HCT116 (cell line): ENCODE results near the gene NTNG1. TPM values are rescaled to one million over a fixed set of nuclear protein-coding genes. Genes with fewer than 3 reads are reported as not detected.

ENCODE experiments used
- ATAC-seq: fragments of 200-7000 bp; cut with Tn5 transposase; 2 replicates; pipeline ENCODE4 v1.9.1; 2020; ENCODE audit warnings: mild to moderate bottlenecking, moderate library complexity
- BruUV-seq: library from RNA; stranded (reverse); fragments of 400-500 nt; replicated peaks from 2 replicates; lab custom pipeline; 2021; lab: Mats Ljungman, UMichigan
- CTCF ChIA-PET: fragments of 300-600 bp; sonication (Branson Sonifier 250); formaldehyde crosslinking; loops from one replicate; lab custom pipeline; 2021; ENCODE audit warnings: antibody characterized with exemption; lab: Charles Lee
- POLR2A ChIA-PET: fragments of 300-600, 350-600 bp; sonication (Branson Sonifier 250); formaldehyde crosslinking; loops from one replicate; lab custom pipeline; 2021; ENCODE audit warnings: antibody characterized with exemption; lab: Charles Lee
- RAD21 ChIA-PET, 2 experiments: fragments of 300-600 bp; sonication (Branson Sonifier 250); formaldehyde crosslinking; loops; one replicate each; lab custom pipeline; 2023; ENCODE audit warnings: low total read pairs in 2 of 2; ENCODE audit not compliant: uncharacterized antibody in 2 of 2, unreplicated experiment in 2 of 2, low non-redundant PET in 1 of 2; lab: Charles Lee
- DNase-seq: peaks from one replicate; pipeline ENCODE4 v3.0.0-alpha.2; 2010; ENCODE audit warnings: low read depth, low spot score
- H2AFZ ChIP-seq: fragments of 200-600 bp; shearing (Covaris generic), sonication (generic); 2 replicates; pipeline ENCODE4 v1.6.1; 2017; ENCODE audit warnings: low read depth, mixed run types, mixed read lengths, antibody characterized with exemption, low read length; ENCODE audit not compliant: poor library complexity, severe bottlenecking
- H3K27ac ChIP-seq: 2 replicates; pipeline ENCODE4 v1.5.1; 2012; ENCODE audit warnings: low read depth, low read length
- H3K27me3 ChIP-seq: fragments of 200-600 bp; sonication (generic); 2 replicates; pipeline ENCODE4 v1.6.1; 2016; ENCODE audit warnings: mixed run types, low read length, mixed read lengths; ENCODE audit not compliant: insufficient read depth
- H3K36me3 ChIP-seq, 2 experiments: fragments of 200-500 bp in 1 of 2; fragments of 200-600 bp in 1 of 2; sonication (Bioruptor generic) in 1 of 2; sonication (generic) in 1 of 2; 2 replicates each; pipeline versions ENCODE4 v1.5.1 to v1.6.1; 2014 to 2016; ENCODE audit warnings: low read length in 2 of 2, inconsistent platforms in 1 of 2, mixed read lengths in 1 of 2, mixed run types in 1 of 2; ENCODE audit not compliant: insufficient read depth in 2 of 2, control insufficient read depth in 1 of 2
- H3K4me1 ChIP-seq, 2 experiments: fragments of 200-600 bp in 1 of 2; sonication (generic) in 1 of 2; 2 replicates each; pipeline versions ENCODE4 v1.5.1 to v1.6.1; 2012 to 2017; ENCODE audit warnings: low read length in 2 of 2, inconsistent platforms in 1 of 2, mild to moderate bottlenecking in 1 of 2, mixed read lengths in 1 of 2, mixed run types in 1 of 2, moderate library complexity in 1 of 2; ENCODE audit not compliant: insufficient read depth in 2 of 2, control insufficient read depth in 1 of 2
- H3K4me2 ChIP-seq: fragments of 200-600 bp; sonication (generic); 2 replicates; pipeline ENCODE4 v1.6.1; 2017; ENCODE audit warnings: mixed run types, low read length, mixed read lengths
- H3K4me3 ChIP-seq, 2 experiments: fragments of 200-600 bp in 1 of 2; sonication (generic) in 1 of 2; replicated peaks in 1 of 2; 2 replicates each; pipeline ENCODE4 v1.5.1; 2011 to 2016; ENCODE audit warnings: low read length in 2 of 2, control low read depth in 1 of 2, low read depth in 1 of 2, mild to moderate bottlenecking in 1 of 2, mixed read lengths in 1 of 2, mixed run types in 1 of 2
- H3K79me2 ChIP-seq: fragments of 200-600 bp; sonication (generic); 2 replicates; pipeline ENCODE4 v1.6.1; 2017; ENCODE audit warnings: mild to moderate bottlenecking, mixed run types, low read length, moderate library complexity, mixed read lengths; ENCODE audit not compliant: insufficient read depth
- H3K9ac ChIP-seq: fragments of 200-600 bp; sonication (generic); 2 replicates; pipeline ENCODE4 v1.6.1; 2016; ENCODE audit warnings: low read length, mixed read lengths
- H3K9me2 ChIP-seq: fragments of 200-600 bp; sonication (generic), shearing (Covaris generic); 2 replicates; pipeline ENCODE4 v1.6.1; 2017; ENCODE audit warnings: mixed run types, mild to moderate bottlenecking, moderate library complexity; ENCODE audit not compliant: insufficient read depth
- H3K9me3 ChIP-seq, 2 experiments: fragments of 200-500 bp in 1 of 2; fragments of 200-600 bp in 1 of 2; sonication (Bioruptor generic) in 1 of 2; sonication (generic) in 1 of 2; 2 replicates each; pipeline ENCODE4 v1.6.1; 2014 to 2017; ENCODE audit warnings: low read length in 2 of 2, mixed read lengths in 2 of 2, inconsistent platforms in 1 of 2, low read depth in 1 of 2, mild to moderate bottlenecking in 1 of 2, mixed run types in 1 of 2, moderate library complexity in 1 of 2; ENCODE audit not compliant: control insufficient read depth in 1 of 2, insufficient read depth in 1 of 2
- H4K20me1 ChIP-seq: fragments of 200-600 bp; sonication (generic), shearing (Covaris generic); 2 replicates; pipeline ENCODE4 v1.6.1; 2017; ENCODE audit warnings: mixed run types, mild to moderate bottlenecking, moderate library complexity; ENCODE audit not compliant: insufficient read depth
- CBX3 ChIP-seq: IDR thresholded peaks from 2 replicates; pipeline ENCODE4 v1.6.1; 2012; ENCODE audit warnings: low read depth
- CEBPB ChIP-seq: IDR thresholded peaks from 2 replicates; pipeline ENCODE4 v1.6.1; 2012; ENCODE audit warnings: low read depth
- FOSL1 ChIP-seq: IDR thresholded peaks from 2 replicates; pipeline ENCODE4 v1.6.1; 2012; ENCODE audit warnings: low read depth
- JUND ChIP-seq: IDR thresholded peaks from 2 replicates; pipeline ENCODE4 v1.6.1; 2012
- MAX ChIP-seq: IDR thresholded peaks from 2 replicates; pipeline ENCODE4 v1.6.1; 2012
- POLR2A ChIP-seq: IDR thresholded peaks from 2 replicates; pipeline ENCODE4 v1.7.0; 2011; ENCODE audit warnings: borderline replicate concordance; ENCODE audit not compliant: insufficient read depth, insufficient read length; ENCODE audit errors: extremely low read depth
- POLR2AphosphoS5 ChIP-seq: IDR thresholded peaks from 2 replicates; pipeline ENCODE4 v1.6.1; 2011; ENCODE audit warnings: mild to moderate bottlenecking, low read depth, low read length, moderate library complexity
- RAD21 ChIP-seq: IDR thresholded peaks from 2 replicates; pipeline ENCODE4 v1.6.1; 2012; ENCODE audit warnings: low read depth, mild to moderate bottlenecking
- SIN3A ChIP-seq: IDR thresholded peaks from 2 replicates; pipeline ENCODE4 v1.6.1; 2012; ENCODE audit warnings: low read depth
- SP1 ChIP-seq: IDR thresholded peaks from 2 replicates; pipeline ENCODE4 v1.6.1; 2012; ENCODE audit warnings: low read depth
- SRF ChIP-seq: IDR thresholded peaks from 2 replicates; pipeline ENCODE4 v1.6.1; 2012; ENCODE audit warnings: low read depth
- TCF7L2 ChIP-seq: IDR thresholded peaks from 2 replicates; pipeline ENCODE4 v1.7.0; 2011; ENCODE audit warnings: borderline replicate concordance, inconsistent platforms; ENCODE audit not compliant: insufficient read depth, insufficient read length; ENCODE audit errors: extremely low read depth
- YY1 ChIP-seq: IDR thresholded peaks from 2 replicates; pipeline ENCODE4 v1.6.1; 2011; ENCODE audit warnings: low read length, low read depth, moderate library complexity, mild to moderate bottlenecking; ENCODE audit not compliant: insufficient replicate concordance; ENCODE audit errors: extremely low read depth
- ZBTB33 ChIP-seq: IDR thresholded peaks from 2 replicates; pipeline ENCODE4 v1.6.1; 2011; ENCODE audit warnings: mild to moderate bottlenecking, low read length, moderate library complexity; ENCODE audit not compliant: insufficient replicate concordance; ENCODE audit errors: extremely low read depth
- ZFX ChIP-seq: fragments of 450-650 bp; IDR thresholded peaks from 2 replicates; pipeline ENCODE4 v1.6.1; 2017
- ZNF274 ChIP-seq: fragments of 200-500 bp; sonication (Bioruptor generic); IDR thresholded peaks from 2 replicates; pipeline ENCODE4 v1.6.1; 2014; ENCODE audit warnings: mild to moderate bottlenecking, low read depth, low read length, inconsistent platforms
- intact Hi-C: fragments of 100-400 bp; cut with micrococcal nuclease; formaldehyde crosslinking; loops from 2 replicates; pipeline ENCODE4 v1.10.0; 2022
- total RNA-seq: library from RNA; stranded (reverse); gene quantifications from one replicate; pipeline ENCODE4 v1.2.1, GENCODE V29; 2021; ENCODE audit not compliant: unreplicated experiment
- TF ChIP-seq, protein P1 (sequence below): IDR thresholded peaks from 2 replicates; pipeline ENCODE4 v1.6.1; 2012

The NTNG1 gene
- total RNA-seq, 1 experiment from 2014 or later = not detected

GRCh38 chr1:107139833-107140702 lies 771 bp upstream of the NTNG1 start:
- H3K4me3 ChIP-seq = no peak overlapping the region
- H3K4me2 ChIP-seq = no peak overlapping the region
- no peaks in the 10 kb centered on the region for H3K27me3 ChIP-seq
- DNase-seq (no peak), ATAC-seq (no peak)
- H3K9me3 ChIP-seq = no peaks in the 10 kb centered on the region; a peak in 2 of 4 replicates
- H3K9me2 ChIP-seq = no peaks in the 10 kb centered on the region
- no peak overlapping the region for H3K9ac ChIP-seq
- CTCF ChIA-PET = no interaction called here
- H2AFZ ChIP-seq = no peak overlapping the region
- intact Hi-C loops = no loop called here
- H3K27ac ChIP-seq = no peak overlapping the region
- TF ChIP-seq, protein P1, sequence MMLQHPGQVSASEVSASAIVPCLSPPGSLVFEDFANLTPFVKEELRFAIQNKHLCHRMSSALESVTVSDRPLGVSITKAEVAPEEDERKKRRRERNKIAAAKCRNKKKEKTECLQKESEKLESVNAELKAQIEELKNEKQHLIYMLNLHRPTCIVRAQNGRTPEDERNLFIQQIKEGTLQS = no peak
- no TSS peak for BruUV-seq
- H4K20me1 ChIP-seq = no peaks in the 10 kb centered on the region
- POLR2A ChIA-PET = no interaction called here
- no peaks in the 10 kb centered on the region for H3K36me3 ChIP-seq
- no peaks in the 10 kb centered on the region for H3K4me1 ChIP-seq
- RAD21 ChIA-PET = no interaction called here
- H3K79me2 ChIP-seq = no peaks in the 10 kb centered on the region

- Histone ChIP-seq H3K36me3 (no peaks in the 10 kb centered on the region), H2AFZ (no peak overlapping the region), H3K9me2 (no peaks in the 10 kb centered on the region), H3K9ac (no peak overlapping the region), H3K27me3 (no peaks in the 10 kb centered on the region), H3K4me3 (no peak overlapping the region), H3K4me1 (no peaks in the 10 kb centered on the region), H3K9me3 (no peaks in the 10 kb centered on the region; a peak in 1 of 4 replicates), H3K79me2 (no peaks in the 10 kb centered on the region), H4K20me1 (no peaks in the 10 kb centered on the region), H3K4me2 (no peak overlapping the region), H3K27ac (no peak overlapping the region)
- no peak for ATAC-seq
- intact Hi-C loops = no loop called here
- no TSS peak for BruUV-seq
- no peak for DNase-seq
- ChIA-PET POLR2A (no interaction called here), RAD21 (no interaction called here), CTCF (no interaction called here)
- TF ChIP-seq TCF7L2 (no peak), RAD21 (no peak), FOSL1 (no peak), SIN3A (no peak), POLR2A (no peak), JUND (no peak), POLR2AphosphoS5 (no peak), SP1 (no peak), CEBPB (no peak), ZFX (no peak), MAX (no peak), CBX3 (no peak), ZBTB33 (no peak), ZNF274 (no peak), YY1 (no peak), SRF (no peak)
- TF ChIP-seq, protein P1 = no peak
These were observed 770 bp downstream of the NTNG1 start for GRCh38 chr1:107141491-107142126.
